SK-N-DZ (cell line): Measurements from ENCODE around the gene PCDHA12. TPM values are rescaled to one million over a fixed set of nuclear protein-coding genes. Genes with fewer than 3 reads are reported as not detected.
"Not testable (repeated sequence)": the region's sequence is repeated elsewhere in the genome, so short reads cannot be mapped to it uniquely, and the experiment has no call there.

ENCODE experiments used
- DNase-seq: peaks from one replicate; pipeline ENCODE4 v3.0.0-alpha.2; 2015; ENCODE audit warnings: low spot score
- polyA plus RNA-seq, 2 experiments: library from polyadenylated mRNA; depleted of rRNA; stranded (reverse); fragments of >200 nt; gene quantifications; 2 replicates each; pipeline ENCODE4 v1.2.3, GENCODE V29; 2014

The PCDHA12 gene, protein sequence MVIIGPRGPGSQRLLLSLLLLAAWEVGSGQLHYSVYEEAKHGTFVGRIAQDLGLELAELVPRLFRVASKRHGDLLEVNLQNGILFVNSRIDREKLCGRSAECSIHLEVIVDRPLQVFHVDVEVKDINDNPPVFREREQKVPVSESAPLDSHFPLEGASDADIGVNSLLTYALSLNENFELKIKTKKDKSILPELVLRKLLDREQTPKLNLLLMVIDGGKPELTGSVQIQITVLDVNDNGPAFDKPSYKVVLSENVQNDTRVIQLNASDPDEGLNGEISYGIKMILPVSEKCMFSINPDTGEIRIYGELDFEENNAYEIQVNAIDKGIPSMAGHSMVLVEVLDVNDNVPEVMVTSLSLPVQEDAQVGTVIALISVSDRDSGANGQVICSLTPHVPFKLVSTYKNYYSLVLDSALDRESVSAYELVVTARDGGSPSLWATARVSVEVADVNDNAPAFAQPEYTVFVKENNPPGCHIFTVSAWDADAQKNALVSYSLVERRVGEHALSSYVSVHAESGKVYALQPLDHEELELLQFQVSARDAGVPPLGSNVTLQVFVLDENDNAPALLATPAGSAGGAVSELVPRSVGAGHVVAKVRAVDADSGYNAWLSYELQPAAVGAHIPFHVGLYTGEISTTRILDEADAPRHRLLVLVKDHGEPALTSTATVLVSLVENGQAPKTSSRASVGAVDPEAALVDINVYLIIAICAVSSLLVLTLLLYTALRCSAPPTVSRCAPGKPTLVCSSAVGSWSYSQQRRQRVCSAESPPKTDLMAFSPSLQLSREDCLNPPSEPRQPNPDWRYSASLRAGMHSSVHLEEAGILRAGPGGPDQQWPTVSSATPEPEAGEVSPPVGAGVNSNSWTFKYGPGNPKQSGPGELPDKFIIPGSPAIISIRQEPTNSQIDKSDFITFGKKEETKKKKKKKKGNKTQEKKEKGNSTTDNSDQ
- 1.3 and 3.9 TPM in 2 replicates for polyA plus RNA-seq (2014; cell fraction: cytosol; rRNA removed)
- 0.52 and 2.9 TPM in 2 replicates for polyA plus RNA-seq (2014; cell fraction: nucleus; rRNA removed)

- no peak for DNase-seq
Measured at GRCh38 chr5:140875085-140876065, at the start of gene PCDHA12. Gene PCDHA12 (plus strand): TSS chr5:140875308. CDS start chr5:140875473, 165 bp downstream.

DNA sequence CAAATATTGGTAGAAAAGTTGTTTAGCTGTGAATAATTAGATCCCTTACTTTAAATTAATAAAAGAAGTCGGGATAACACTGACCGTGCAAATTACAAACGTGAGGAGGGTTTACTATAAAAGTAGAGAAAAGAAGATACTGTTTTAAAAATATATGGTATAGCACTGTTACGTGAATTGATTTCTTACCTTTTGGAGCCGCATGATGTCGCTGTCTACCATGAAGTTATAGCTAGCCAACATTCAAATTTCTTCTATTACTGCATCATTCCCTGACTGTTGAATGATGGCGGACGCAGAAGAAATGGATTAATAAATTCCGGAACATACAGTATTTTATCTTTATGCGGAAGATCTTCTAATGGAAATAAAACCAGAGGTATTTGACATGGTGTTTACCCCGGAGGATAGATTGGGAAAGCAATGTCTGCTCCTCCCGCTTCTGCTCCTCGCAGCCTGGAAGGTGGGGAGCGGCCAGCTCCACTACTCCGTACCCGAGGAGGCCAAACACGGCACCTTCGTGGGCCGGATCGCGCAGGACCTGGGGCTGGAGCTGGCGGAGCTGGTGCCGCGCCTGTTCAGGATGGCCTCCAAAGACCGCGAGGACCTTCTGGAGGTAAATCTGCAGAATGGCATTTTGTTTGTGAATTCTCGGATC is 47.3 kb upstream of the PCDHA12 start, which contains the start of gene PCDHA6:
TSS of gene PCDHA6 (plus strand) at position 257 of the 658 bp plus-strand sequence. CDS start at position 389, 132 bp downstream.
- no peak for DNase-seq

DNA sequence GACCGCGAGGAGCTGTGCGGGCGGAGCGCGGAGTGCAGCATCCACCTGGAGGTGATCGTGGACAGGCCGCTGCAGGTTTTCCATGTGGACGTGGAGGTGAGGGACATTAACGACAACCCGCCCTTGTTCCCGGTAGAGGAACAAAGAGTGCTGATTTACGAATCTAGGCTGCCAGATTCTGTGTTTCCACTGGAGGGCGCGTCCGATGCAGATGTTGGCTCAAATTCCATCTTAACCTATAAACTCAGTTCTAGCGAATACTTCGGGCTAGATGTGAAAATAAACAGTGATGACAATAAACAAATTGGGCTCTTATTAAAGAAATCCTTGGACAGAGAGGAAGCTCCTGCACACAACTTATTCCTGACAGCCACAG is 46.8 kb upstream of the PCDHA12 start:
- DNase-seq: no peak

DNA sequence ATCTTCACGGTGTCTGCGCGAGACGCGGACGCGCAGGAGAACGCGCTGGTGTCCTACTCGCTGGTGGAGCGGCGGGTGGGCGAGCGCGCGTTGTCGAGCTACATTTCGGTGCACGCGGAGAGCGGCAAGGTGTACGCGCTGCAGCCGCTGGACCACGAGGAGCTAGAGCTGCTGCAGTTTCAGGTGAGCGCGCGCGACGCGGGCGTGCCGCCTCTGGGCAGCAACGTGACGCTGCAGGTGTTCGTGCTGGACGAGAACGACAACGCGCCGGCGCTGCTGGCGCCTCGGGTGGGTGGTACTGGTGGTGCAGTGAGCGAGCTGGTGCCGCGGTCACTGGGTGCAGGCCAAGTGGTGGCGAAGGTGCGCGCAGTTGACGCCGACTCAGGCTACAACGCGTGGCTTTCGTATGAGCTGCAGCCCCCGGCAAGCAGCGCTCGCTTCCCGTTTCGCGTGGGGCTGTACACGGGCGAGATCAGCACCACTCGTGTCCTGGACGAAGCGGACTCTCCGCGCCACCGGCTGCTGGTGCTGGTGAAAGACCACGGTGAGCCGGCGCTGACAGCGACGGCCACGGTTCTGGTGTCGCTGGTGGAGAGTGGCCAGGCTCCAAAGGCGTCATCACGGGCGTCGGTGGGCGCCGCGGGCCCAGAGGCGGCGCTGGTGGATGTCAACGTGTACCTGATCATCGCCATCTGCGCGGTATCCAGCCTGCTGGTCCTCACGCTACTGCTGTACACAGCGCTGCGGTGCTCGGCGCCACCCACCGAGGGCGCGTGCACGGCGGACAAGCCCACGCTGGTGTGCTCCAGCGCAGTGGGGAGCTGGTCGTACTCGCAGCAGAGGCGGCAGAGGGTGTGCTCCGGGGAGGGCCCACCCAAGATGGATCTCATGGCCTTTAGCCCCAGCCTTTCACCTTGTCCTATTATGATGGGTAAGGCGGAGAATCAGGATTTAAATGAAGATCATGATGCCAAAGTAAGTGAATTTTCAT is 45.3 kb upstream of the PCDHA12 start:
- not testable (repeated sequence) for DNase-seq

- no peak for DNase-seq
Measured at GRCh38 chr5:140833993-140834392, 41.1 kb upstream of the PCDHA12 start, which contains the start of gene PCDHA7. Gene PCDHA7 (plus strand): TSS chr5:140834269. CDS start chr5:140834384, 115 bp downstream.

GRCh38 chr5:140834439-140835008 is 40.6 kb upstream of the PCDHA12 start:
- DNase-seq: not testable (repeated sequence)

DNA sequence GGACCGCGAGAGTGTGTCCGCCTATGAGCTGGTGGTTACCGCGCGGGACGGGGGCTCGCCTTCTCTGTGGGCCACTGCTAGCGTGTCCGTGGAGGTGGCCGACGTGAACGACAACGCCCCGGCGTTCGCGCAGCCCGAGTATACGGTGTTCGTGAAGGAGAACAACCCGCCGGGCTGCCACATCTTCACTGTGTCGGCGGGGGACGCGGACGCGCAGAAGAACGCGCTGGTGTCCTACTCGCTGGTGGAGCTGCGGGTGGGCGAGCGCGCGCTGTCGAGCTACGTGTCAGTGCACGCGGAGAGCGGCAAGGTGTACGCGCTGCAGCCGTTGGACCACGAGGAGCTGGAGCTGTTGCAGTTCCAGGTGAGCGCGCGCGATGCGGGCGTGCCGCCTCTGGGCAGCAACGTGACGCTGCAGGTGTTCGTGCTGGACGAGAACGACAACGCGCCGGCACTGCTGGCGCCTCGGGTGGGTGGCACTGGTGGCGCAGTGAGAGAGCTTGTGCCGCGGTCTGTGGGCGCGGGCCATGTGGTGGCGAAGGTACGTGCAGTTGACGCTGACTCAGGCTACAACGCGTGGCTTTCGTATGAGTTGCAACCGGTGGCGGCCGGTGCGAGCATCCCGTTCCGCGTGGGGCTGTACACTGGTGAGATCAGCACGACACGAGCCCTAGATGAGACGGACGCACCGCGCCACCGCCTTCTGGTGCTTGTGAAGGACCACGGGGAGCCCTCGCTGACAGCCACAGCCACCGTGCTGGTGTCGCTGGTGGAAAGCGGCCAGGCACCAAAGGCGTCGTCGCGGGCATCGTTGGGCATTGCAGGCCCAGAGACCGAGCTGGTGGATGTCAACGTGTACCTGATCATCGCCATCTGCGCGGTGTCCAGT is 39.2 kb upstream of the PCDHA12 start:
- DNase-seq: no peak

DNA sequence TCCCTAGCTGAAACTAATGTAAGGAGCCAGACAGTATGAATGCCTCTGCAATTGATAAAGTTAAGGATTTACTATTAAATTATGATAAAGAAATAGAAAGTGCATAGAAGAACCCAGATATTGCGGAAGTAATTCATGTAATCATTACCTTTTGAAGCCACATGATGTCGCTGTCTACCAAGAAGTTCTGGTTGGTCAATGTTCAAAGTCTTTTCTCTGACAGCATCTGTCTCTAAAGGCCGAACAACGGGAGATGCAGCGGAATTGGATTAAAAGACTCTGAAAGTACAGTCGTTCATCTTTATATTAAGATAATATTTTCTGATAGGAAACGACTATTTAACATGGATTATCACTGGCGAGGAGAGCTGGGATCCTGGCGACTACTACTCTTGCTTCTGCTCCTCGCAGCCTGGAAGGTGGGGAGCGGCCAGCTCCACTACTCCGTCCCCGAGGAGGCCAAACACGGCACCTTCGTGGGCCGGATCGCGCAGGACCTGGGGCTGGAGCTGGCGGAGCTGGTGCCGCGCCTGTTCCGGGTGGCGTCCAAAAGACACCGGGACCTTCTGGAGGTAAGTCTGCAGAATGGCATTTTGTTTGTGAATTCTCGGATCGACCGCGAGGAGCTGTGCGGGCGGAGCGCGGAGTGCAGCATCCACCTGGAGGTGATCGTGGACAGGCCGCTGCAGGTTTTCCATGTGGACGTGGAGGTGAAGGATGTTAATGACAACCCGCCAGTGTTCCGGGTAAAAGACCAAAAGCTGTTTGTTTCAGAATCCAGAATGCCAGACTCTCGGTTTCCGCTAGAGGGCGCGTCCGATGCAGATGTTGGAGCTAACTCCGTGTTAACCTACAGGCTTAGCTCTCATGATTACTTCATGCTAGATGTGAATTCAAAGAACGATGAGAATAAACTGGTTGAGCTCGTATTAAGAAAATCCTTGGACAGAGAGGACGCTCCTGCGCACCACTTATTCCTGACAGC is 33.8 kb upstream of the PCDHA12 start, which contains the start of gene PCDHA8:
TSS of gene PCDHA8 (plus strand) at position 210 of the 985 bp plus-strand sequence. CDS start at position 345, 135 bp downstream.
- DNase-seq: peak; percentile 52

GRCh38 chr5:140842798-140843733 is 32.0 kb upstream of the PCDHA12 start:
- no peak for DNase-seq

- not testable (repeated sequence) for DNase-seq
Measured at GRCh38 chr5:140848139-140849102, 26.7 kb upstream of the PCDHA12 start, which contains the start of gene PCDHA9. Gene PCDHA9 (plus strand): TSS chr5:140848382. CDS start chr5:140848496, 114 bp downstream.

- not testable (repeated sequence) for DNase-seq
Measured at GRCh38 chr5:140849831-140850634, 25.1 kb upstream of the PCDHA12 start.

DNA sequence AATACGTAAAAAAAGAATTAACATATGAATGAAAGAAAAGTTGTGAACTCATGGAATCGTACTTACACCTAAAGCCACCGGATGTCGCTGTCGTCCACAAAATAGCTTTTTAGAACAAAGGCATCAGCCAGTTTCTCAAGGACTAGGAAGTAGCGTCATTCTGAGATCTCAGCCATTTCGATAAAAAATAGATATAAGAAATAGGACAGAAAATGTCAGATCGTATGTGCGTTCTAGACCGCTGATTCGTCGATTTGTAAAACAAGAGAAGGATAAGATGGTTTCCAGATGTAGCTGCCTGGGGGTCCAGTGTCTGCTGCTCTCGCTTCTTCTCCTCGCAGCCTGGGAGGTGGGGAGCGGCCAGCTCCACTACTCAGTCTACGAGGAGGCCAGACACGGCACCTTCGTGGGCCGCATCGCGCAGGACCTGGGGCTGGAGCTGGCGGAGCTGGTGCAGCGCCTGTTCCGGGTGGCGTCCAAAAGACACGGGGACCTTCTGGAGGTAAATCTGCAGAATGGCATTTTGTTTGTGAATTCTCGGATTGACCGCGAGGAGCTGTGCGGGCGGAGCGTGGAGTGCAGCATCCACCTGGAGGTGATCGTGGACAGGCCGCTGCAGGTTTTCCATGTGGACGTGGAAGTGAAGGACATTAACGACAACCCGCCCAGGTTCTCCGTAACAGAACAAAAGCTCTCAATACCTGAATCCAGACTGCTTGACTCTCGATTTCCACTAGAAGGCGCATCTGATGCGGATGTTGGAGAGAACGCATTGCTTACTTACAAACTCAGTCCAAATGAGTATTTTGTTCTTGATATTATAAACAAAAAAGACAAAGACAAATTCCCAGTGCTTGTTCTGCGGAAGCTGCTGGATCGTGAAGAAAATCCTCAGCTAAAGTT is 19.1 kb upstream of the PCDHA12 start, which contains the start of gene PCDHA10:
TSS of gene PCDHA10 (plus strand) at position 126 of the 903 bp plus-strand sequence. CDS start at position 278, 152 bp downstream.
- DNase-seq: no peak
